Stimulated activated CD4-positive, alpha-beta T cell treated with anti-CD3 and anti-CD28 coated beads, TNF-alpha, amount 100 ng/mL, for 1 hour (primary cell): ENCODE results near the gene NTNG1.
"Not testable (repeated sequence)": the region's sequence is repeated elsewhere in the genome, so short reads cannot be mapped to it uniquely, and the experiment has no call there.

ENCODE experiments used
- DNase-seq, 3 donors: peaks; one replicate each; pipeline ENCODE4 v3.0.0-alpha.2; 2020; ENCODE audit warnings: low read depth in 3 of 3, low spot score in 1 of 3

The NTNG1 gene

DNA sequence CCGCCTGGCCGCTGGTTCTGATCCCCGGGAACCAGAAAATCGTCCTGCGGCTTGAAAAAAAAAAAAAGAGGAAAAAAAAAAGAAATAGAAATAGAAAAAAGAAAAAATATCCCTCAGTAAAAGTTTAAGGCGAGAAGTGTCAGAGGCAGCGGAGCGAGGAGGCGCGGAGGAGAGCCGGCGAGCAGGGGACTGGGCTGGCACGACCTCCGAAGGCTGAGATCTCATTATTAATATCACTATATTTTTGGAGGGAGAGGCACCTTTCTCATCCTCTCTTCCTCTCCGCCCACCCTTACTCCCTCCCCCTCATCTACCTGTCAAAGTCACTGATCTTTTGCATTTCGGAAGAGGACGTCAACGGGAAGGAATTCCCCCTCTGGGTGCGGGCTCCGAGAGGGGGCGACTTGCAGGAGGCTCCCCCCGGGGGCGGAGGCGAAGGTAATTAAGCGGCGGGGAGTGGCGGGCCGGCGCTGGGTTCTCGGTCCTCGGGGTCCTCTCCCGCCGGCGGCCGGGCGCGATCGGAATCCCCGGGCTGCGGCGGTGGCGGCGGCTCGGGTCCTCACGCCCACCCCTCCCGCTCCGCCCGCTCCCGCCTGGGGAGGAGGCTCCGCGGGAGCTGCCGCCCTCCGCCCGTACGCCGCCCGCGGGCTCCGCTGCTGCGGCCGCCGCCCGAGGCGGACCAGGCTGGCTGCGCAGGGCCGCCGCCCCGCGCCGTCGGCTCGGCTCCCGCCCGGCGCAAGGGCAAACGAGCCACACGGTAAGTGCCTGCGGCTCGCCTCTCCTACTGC is at the start of gene NTNG1:
Gene NTNG1, plus strand, starts transcription at position 337 of the 788 bp plus-strand sequence.
- DNase-seq: peak in 1 of 3 donors; percentile 1

GRCh38 chr1:107091418-107091817 is 49.4 kb upstream of the NTNG1 start:
- no peak for DNase-seq

DNA sequence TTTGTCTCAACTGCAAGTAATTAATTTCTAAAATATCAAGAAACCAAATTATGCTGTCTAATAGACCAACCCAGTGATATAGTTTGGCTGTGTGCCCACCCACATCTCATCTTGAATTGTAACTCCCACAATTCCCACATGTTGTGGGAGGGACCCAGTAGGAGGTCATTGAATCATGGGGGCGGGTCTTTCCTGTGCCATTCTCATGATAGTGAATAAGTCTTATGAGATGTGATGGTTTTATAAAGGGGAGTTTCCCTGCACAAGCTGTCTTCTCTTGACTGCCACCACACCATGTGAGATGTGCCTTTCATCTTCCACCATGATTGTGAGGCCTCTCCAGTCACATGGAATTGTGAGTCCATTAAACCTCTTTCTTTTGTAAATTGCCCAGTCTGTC is 47.4 kb upstream of the NTNG1 start:
- DNase-seq: not testable (repeated sequence)

DNA sequence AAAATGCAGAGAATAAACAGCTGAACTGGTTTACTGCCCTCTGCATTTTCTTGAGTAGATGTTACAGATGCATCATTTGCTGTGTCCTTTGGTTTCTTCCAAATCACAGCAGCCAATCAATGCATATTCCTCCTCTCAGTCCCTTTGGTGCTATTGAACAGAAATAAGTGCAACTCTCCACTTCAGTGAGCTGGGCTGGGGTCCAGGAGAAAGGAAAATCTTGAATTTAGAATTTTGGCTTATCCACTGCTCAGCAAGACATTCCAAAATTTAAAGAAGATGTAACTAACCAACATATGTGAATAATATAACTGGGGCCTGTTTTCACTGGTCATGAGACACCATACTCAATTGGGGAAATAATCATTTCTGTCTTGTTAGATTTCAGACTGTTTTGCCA is 45.2 kb upstream of the NTNG1 start:
- no peak for DNase-seq

- no peak for DNase-seq
Observed at GRCh38 chr1:107096690-107097089, 44.1 kb upstream of the NTNG1 start.

DNA sequence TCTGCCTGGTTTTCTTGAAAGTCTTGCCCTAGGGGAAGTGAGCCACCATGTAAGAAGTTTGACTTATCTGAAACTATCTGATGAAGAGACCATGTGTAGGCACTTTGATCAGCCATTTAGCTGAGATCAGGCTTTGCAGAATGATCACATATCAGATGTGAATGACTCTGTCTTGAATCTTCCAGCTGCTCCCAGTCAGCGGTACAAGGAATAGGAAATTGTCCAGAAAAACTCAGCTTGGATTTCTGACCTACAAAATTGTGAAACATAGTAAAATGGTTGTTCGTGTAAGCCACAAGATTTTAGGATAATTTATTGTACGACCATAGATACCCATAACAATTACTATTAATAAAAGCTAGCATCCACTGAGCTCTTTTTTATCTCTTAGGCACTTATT is 41.9 kb upstream of the NTNG1 start:
- no peak for DNase-seq

DNA sequence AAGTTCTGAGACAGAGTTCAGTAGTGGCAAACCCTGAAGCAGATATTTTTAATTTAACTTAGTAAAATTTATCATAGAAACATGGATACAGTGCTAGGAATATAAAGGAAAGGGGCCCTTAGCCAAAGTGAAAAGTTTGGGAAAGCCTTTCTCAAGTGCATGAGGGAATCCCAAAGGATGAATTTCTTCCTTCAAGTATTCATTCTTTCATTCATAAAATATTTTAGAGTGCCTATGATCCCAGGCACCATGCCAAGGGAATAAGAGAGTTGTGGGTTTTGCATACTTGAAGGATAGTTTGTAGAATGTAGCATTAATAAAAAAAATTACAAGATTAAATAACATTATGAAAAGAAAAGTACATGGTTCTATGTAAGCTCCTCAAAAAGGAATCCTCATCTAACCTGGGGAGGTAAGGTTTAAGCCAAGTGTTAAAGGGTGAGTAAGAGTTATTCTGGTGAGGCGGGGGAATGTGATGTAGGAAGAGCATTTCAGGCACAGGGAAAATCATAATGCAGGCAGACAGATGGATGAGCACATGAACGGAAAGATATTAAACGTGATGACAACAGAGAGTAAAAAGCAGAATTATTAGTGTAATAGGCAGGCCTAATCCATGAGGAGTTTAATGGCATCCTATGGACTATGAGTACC is 40.4 kb upstream of the NTNG1 start:
- DNase-seq: no peak

DNA sequence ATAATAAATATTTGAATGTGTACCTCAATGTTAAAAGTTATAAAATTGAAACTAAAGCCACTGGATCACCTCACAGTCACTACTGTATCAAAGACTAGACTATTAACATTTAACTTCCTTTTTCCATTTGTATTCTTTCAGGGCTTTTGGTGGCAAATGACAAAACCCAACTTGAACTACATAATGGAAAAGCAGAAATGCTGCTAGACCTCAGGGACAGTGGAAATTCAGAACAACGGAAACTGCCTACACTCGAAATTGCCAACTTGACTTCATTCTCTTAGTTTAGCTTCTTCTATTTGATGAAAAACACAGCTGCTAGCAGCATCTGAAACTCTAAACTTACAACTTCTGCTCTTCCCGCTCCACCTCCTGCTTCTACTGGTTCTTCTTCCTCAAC is 34.9 kb upstream of the NTNG1 start:
- DNase-seq: no peak

DNA sequence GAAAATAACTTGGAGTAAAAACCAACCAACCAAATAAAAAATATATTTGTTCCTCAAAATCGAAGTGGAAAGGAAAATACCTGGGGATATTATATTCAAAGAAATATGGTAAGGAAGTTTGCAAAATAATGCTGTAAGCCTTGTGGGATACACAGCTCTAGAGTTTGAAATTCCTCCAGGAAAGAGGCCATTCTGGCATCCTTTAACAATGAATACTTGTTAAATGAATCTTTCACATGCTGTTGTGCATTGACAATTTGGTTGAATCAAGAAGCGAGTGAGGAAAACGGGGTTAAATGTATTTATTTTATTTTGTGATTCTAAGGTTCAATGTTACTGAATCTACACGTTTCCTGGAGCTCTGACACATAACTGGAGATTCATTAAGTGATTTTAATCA is 30.5 kb upstream of the NTNG1 start:
- DNase-seq: no peak

GRCh38 chr1:107116306-107116790 is 24.5 kb upstream of the NTNG1 start:
- DNase-seq: no peak

- DNase-seq: no peak
Observed at GRCh38 chr1:107122225-107122624, 18.6 kb upstream of the NTNG1 start.

DNA sequence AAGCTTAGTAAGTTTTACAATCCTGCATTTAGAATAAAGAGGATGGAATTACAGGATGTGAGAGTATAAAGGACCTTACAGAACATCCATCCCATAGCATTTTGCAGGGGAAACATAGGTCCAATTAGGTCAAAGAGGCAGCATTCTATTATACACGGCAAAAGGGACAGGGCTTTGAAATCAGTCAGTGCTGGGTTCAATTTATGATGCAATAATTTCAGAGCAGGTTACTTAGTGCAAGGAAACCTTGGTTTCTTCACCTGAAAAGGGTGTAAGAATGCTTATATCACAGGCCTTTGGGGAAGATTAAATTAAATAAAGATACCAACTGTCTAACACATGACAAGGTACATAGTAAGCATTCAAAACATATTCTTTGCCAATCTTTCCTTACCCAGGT is 17.1 kb upstream of the NTNG1 start:
- no peak for DNase-seq

DNA sequence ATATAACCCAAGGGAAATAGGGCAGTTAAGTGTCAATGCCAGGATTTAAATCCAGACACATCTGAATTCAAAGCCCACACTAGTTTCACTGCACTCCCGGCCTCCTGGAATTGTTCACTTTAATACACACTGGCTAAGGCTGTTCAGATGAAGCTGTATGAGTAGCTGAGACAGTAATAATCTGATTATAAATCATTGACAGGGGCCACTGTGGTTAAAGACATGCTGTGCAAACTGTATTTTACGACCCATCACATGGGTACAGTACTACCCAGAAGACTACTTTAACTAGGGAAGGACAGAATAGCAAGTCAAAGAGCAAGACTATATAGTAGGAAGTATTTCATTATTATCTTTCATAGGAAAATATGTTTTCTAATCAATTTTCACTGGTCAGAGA is 16.1 kb upstream of the NTNG1 start:
- no peak for DNase-seq

- DNase-seq: no peak
Observed at GRCh38 chr1:107132195-107132594, 8.6 kb upstream of the NTNG1 start.

DNA sequence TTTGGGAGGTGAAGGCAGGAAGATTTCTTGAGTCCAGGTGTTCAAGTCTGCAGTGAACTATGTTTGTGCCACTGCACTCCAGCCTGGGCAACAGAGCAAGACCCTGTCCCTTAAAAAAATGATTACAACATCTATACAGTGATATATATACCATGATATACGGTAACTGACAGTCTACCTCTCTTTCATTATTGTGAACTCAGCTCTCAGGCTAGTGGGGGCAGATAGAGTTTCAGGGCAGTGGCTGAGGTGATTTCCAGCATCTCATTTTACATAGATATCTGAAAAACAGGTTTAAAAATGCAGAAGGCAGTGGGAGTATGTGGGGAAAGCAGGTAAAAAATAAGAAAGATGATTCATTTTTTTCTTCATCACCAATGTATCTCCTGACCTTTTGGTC is 8.1 kb upstream of the NTNG1 start:
- no peak for DNase-seq

- no peak for DNase-seq
Observed at GRCh38 chr1:107135463-107135862, 5.4 kb upstream of the NTNG1 start.

GRCh38 chr1:107138166-107138565 is 2.7 kb upstream of the NTNG1 start:
- no peak for DNase-seq

DNA sequence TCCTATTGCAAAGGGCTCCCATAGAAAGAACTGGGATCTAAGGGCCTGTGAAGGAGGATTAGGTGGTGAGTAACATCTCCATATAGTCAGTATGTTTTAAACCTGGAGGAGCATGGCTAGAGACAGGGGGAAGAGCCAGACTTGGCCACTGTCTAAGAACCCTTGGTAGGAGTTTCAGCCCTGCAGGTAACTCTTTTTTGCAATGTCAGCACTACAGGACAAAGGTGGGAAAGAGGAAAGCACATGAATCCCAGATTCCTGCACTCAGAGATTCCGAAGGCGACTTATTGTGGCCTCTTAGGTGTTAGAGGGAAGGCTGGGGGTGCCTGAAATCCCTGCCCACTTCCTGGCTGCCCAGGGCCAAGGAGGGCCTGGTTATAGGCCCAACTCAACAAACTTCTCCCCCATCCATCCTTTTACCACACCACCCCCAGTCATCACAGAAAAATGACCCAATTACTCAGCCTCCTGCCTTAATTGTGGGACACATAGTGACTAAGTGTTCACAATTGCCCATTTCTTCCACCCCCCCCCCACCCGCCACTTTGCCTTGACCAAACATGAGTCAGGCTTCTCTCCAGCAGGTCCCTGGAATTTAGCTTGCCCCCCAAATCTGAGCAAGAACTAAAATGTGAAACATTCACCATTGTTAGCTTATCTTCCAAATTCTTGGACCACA is 1.9 kb upstream of the NTNG1 start:
- no peak for DNase-seq

GRCh38 chr1:107139833-107140702 is 771 bp upstream of the NTNG1 start:
- peak in 1 of 3 donors; percentile 4 for DNase-seq

DNA sequence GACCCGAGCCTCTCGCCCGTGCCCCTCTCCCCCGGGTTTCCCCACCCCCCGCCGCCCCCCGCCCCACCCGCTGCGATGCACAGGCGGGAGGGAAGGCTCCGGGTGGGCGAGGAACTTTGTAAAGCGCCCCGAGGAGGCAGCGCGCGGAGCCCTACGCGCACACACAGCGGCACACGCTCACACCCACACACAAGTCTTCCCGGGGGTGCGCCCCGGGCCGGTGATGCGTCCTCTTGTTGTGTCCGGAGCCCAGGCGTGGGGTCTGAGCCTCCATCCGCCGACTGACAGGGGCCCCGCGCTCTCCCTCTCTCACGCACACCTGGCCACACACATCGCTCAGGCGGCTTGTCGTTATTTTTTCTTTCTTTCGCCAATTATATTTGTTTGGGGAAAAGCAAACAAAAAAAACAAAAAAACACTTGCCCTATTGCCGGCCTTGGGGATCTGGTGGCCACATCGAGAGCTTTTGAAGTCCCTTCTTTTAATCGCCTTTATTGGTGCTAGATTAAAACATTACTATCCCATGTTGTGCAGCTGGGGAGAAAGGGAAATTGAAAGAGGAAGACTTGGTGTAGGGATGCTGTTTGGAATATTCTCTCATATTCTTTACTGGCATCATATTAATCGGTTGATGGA is 770 bp downstream of the NTNG1 start:
- no peak for DNase-seq

DNA sequence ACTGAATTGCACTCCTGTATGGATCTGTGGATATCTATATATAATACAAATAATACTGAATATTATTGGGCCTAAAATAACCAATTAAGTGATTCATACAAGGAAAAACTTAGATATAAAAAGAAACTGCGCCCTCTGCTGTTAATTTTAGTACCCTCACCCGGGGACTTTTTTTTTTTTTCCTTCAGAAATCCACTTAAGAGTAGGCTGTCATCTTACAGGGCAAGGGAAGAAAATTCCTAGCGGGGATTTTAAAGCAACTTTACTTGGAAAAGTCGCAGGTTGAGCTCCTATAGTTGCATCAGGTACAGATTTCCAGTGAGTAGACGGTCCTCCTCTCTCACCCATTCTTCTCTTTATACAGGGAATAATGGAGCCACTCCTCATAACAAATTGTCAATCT is 1.3 kb downstream of the NTNG1 start:
- DNase-seq: no peak
